HG03571 (cell line): ENCODE results near the gene ASB2.

Experiments used
- ATAC-seq: cut with Tn5 transposase; IDR thresholded peaks from one replicate; pipeline ENCODE4 v1.9.1; 2021; ENCODE audit not compliant: unreplicated experiment

Gene ASB2

GRCh38 chr14:93980456-93981201 lies 4.3 kb upstream of the ASB2 start:
- ATAC-seq = no peak

- ATAC-seq = no peak
Observed at GRCh38 chr14:93978735-93979134, 2.4 kb upstream of the ASB2 start.

DNA sequence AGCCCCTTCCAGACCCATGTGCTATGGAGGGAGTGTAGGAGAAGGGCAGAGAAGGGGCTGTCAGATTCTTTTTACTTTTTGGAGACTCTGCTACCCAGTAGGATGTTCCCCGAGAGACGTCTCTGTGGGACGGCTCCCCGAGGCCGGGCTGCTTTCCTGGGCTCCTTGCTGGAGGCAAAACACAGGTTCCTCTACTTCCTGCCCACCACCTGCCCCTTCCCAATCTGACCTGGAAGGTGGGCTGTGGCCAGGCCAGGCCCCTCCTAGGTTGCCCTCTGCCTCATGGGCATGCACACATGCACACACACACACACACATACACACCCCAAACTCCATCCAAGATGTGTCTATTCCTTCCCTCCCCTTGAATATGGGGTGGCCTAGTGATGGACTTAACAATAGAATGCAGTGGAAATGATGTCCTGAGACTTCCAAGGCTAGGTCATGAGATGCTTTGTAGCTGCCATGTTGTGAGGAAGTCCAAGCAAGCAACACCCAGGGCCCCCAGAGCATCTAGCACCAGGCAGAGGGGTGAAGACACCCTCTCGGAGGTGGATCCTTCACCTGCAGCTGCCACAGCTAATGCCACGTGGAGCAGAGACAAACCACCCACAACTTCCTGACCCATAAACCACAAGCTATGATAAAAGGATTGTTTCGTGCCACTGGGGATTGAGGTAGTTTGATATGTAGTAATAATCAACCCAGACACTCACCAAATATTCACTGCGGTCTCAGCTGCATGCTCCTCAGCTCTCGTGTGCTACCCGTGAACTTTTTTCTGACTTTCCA lies 1.6 kb upstream of the ASB2 start:
- peak; percentile 62 for ATAC-seq

- no peak for ATAC-seq
Observed at GRCh38 chr14:93977171-93977570, 801 bp upstream of the ASB2 start.

GRCh38 chr14:93975791-93976476 lies 436 bp downstream of the ASB2 start:
- ATAC-seq = peak; percentile 48

DNA sequence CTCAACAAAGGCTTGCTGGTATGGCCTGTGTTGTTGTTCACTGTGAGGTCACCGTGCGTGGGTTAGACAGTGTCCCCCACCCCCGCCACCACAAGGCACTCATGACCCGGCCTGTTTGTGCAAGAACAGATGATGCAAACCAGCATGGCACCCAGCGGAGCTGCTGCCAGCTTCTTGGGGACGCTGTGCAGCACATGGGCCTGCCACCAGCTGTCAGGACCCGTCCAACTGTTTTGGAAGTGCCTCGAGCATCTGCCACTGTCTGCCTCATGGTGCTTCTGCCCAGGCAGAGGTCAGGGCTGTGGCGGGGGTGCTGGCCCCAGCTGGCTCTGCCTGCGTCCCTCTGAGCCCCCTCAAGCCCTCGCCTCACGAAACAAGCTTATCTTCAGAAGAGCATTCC lies 1.5 kb downstream of the ASB2 start:
- ATAC-seq = no peak

- ATAC-seq = no peak
Observed at GRCh38 chr14:93974299-93974698, 2.1 kb downstream of the ASB2 start.

DNA sequence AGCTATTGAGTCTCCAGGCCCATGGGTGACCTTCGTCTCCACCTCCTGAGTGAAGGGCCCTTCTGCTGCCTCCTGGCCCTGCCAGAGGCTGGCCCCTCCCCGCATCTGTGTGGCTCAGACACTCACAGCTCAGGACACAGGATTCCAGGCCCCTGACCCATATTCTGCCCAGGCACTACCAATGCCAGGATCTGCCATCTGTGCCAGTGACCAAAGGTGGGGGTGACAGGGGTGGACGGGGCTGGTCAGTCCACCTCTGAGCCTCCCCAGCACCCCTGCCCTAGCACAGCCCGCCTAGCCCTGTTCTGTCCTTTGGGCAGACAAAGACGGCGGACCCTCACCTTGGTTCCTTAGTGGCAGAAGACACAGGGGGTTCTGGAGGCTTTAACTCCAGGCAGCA lies 2.8 kb downstream of the ASB2 start:
- ATAC-seq = no peak

- no peak for ATAC-seq
Observed at GRCh38 chr14:93972618-93973205, 3.7 kb downstream of the ASB2 start.

GRCh38 chr14:93971635-93972027 lies 4.7 kb downstream of the ASB2 start:
- ATAC-seq = no peak

DNA sequence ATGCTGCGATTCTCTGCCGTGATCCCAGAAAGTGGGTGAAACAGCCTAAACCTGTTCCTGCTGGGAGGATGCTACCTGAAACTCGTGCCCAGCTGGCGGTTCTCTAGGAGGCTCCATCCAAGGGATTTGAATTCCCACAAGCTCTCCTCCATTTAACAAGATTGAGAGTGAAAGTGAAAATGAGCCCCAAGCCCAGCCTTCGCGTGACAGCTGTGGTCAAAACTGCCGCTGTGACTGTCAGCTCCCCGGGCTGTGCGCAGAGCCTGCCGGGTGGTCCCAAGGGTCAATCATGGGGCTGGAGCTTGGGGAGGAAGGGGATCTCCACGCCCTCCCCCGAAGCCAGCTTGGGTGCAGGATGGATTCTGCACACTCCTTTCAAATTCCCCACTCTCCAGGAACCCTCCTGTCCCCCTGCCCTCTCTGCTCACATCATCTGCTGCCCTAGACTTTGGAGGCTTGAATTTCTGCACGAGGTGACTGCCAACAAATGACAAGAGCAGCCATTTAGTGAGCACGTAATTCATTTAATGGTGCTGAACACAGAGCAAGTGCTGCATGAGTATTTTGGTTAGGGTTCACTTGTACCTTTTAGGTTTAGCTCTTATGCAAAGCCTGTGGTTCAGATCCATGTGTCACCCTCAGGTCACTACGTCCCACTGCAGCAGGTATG lies 5.3 kb downstream of the ASB2 start:
- peak; percentile 39 for ATAC-seq

- ATAC-seq = no peak
Observed at GRCh38 chr14:93970585-93970964, 5.8 kb downstream of the ASB2 start.

- ATAC-seq = no peak
Observed at GRCh38 chr14:93969082-93969828, 7.1 kb downstream of the ASB2 start.

- ATAC-seq = peak; percentile 32
Observed at GRCh38 chr14:93967637-93968250, 8.6 kb downstream of the ASB2 start.

DNA sequence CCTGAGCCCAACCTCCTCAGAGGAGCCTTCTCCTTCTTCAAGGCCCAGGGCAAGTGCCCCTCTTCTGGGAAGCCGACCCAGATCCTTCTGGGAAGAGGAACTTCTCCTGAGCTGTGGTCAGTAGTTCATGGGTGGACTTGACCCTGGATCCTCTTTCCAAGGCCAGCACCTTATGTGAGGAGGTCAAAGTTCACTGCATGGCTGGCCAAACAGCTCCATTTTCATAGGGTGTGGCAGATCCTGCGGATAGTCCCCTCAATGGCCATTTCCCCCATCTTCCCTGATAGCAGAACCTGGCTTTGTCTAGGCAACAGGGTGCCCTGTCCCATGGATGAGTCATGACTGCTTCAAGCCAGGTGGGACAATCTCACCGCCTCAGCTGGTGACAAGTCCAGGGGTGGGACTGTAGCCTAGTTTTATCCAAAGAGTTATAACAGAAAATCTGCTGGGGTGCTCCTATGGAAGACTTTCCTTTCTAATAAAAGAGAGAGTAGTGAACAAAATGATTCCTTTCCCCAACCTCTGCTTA lies 10.4 kb downstream of the ASB2 start:
- no peak for ATAC-seq

DNA sequence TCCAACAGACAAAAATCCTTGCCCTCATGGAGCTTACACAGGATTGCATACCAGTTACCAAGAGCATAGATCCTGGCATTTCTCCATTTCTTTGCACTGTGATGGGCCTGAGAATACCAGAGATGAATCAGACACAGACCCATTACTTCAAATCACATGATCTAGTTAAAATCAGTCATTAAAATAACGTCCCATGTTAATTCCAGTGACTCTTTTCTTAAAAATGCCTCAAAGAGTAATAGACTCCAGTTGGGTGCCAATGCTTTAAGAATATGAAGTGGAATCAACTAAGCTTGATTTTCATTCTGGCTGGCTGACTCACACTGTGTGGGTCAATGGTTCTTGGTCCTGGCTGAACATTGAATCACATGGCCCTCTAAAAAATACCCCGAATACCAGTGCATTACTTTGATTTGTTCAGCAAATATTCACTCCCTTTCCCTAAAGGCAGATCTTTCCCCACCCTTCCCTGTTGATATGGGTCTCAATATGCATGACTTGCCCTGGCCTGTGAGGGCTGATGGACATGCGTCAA lies 11.0 kb downstream of the ASB2 start:
- no peak for ATAC-seq

- no peak for ATAC-seq
Observed at GRCh38 chr14:93964820-93965286, 11.5 kb downstream of the ASB2 start.

GRCh38 chr14:93964281-93964680 lies 12.1 kb downstream of the ASB2 start:
- no peak for ATAC-seq

DNA sequence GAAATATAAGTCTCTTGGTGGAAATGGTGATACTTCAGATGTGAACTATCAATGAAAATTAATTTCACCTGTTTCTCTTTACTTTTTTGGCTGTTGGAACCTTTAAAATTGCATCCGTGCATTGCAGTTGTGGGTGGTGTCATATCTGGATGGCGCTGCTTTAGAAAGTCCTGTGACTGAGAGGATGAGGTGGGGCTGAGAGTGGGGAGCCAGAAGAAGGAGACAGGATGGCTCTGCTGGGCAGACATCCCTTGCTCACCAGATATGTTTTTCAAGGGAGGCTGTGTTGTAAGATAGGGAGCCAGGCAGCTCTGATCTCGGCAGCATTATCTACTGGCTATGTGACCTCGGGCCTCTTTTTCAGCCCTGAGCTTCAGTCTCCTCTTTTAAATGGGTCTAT lies 12.7 kb downstream of the ASB2 start:
- ATAC-seq = no peak
